Measurements from ENCODE around the gene PDIA3.

DNA sequence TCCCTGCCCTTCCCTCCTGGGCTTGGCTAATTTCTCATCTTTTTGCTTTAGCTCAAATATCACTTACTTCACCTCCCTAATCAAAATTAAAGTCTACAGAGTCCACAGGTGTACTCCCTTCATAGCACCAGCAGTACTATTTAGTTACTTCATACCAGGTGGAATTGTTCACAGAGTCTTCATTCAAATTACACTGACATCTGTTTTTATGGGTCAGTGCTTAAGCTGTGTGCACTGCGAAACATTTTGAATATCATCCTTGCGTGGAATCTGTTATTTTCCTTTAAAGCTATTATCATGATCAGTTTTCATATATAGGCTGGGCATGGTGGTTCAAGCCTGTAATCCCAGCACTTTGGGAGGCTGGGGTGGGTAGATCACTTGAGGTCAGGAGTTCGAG is 43.2 kb downstream of the PDIA3 start:
- TF ChIP-seq, protein P1, sequence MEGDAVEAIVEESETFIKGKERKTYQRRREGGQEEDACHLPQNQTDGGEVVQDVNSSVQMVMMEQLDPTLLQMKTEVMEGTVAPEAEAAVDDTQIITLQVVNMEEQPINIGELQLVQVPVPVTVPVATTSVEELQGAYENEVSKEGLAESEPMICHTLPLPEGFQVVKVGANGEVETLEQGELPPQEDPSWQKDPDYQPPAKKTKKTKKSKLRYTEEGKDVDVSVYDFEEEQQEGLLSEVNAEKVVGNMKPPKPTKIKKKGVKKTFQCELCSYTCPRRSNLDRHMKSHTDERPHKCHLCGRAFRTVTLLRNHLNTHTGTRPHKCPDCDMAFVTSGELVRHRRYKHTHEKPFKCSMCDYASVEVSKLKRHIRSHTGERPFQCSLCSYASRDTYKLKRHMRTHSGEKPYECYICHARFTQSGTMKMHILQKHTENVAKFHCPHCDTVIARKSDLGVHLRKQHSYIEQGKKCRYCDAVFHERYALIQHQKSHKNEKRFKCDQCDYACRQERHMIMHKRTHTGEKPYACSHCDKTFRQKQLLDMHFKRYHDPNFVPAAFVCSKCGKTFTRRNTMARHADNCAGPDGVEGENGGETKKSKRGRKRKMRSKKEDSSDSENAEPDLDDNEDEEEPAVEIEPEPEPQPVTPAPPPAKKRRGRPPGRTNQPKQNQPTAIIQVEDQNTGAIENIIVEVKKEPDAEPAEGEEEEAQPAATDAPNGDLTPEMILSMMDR (IDR thresholded peaks at IDR 0.05), result no peak
- TF ChIP-seq POLR2A (IDR thresholded peaks at IDR 0.05), result no peak
